ENCODE data around the gene CGB2. TPM values are rescaled to one million over a fixed set of nuclear protein-coding genes. Genes with fewer than 3 reads are reported as not detected.
A peak's percentile ranks its signal among the peaks of the same experiment; 100 is the strongest.

CGB2 gene
- total and polyA plus RNA-seq, 9 of the 15 experiments (the other 6 are each of a cell fraction or from before 2014, with no cell fraction given) = 0.22 TPM; not detected in 8

GRCh38 chr19:49017666-49018351, 13.9 kb upstream of the CGB2 start (continued):
- 0 out of 2 replicates have a peak, but pooled peaks have one; percentile 62 for TF ChIP-seq ZNF592 (IDR thresholded peaks at IDR 0.05)
- TF ChIP-seq ZNF431 (CRISPR knock-in tag; IDR thresholded peaks at IDR 0.05) = no peak
- TF ChIP-seq ELF4 (CRISPR knock-in tag; IDR thresholded peaks at IDR 0.05) = no peak
- TF ChIP-seq ETS1 (conservative IDR thresholded peaks at IDR 0.05; ENCODE audit: control insufficient read depth, low read depth, low read length) = 0 out of 2 replicates have a peak, but pooled peaks have one; percentile 20
- no peak for TF ChIP-seq NR3C1 (CRISPR knock-in tag; IDR thresholded peaks at IDR 0.05)
- no peak for TF ChIP-seq PPARD (CRISPR knock-in tag; IDR thresholded peaks at IDR 0.05)
- TF ChIP-seq POLR3A (IDR thresholded peaks at IDR 0.05; ENCODE audit: borderline replicate concordance, extremely low read depth, insufficient read depth, insufficient read length) = no peak
- TF ChIP-seq FUS (optimal IDR thresholded peaks at IDR 0.05; ENCODE audit: low read depth, low read length) = no peak
- TF ChIP-seq ZBTB8A (IDR thresholded peaks at IDR 0.05; ENCODE audit: partially characterized antibody) = no peak
- TF ChIP-seq MED1 (CRISPR knock-in tag; IDR thresholded peaks at IDR 0.05; ENCODE audit: borderline replicate concordance) = 0 out of 2 replicates have a peak, but pooled peaks have one; percentile 25
- peak; percentile 71; the same call in 1 of the 2 replicates for TF ChIP-seq ZBTB7A (IDR thresholded peaks at IDR 0.05; ENCODE audit: borderline replicate concordance, control insufficient read depth, low read depth, low read length)
- no peak for TF ChIP-seq MAFG (tag; conservative IDR thresholded peaks at IDR 0.05)
- TF ChIP-seq ZNF77 (CRISPR knock-in tag; IDR thresholded peaks at IDR 0.05) = no peak
- no peak for TF ChIP-seq KLF16 (IDR thresholded peaks at IDR 0.05)
- no peak for TF ChIP-seq SIN3B (IDR thresholded peaks at IDR 0.05; ENCODE audit: low read depth)
- TF ChIP-seq ATF4 (CRISPR knock-in tag; IDR thresholded peaks at IDR 0.05) = no peak
- TF ChIP-seq ZNF140 (CRISPR knock-in tag; IDR thresholded peaks at IDR 0.05) = no peak
- TF ChIP-seq HMG20B (CRISPR knock-in tag; IDR thresholded peaks at IDR 0.05) = no peak
- no peak for TF ChIP-seq ATF3 (IDR thresholded peaks at IDR 0.05)
- no peak for TF ChIP-seq ATF3 (CRISPR knock-in tag; conservative IDR thresholded peaks at IDR 0.05)
- TF ChIP-seq PRMT5 (CRISPR knock-in tag; IDR thresholded peaks at IDR 0.05) = no peak

Measured in K562 (cell line).